Endothelial cell of umbilical vein (primary cell): ENCODE measurements around the gene PKP3. TPM values are rescaled to one million over a fixed set of nuclear protein-coding genes. Genes with fewer than 3 reads are reported as not detected.
"Not testable (repeated sequence)": the region's sequence is repeated elsewhere in the genome, so short reads cannot be mapped to it uniquely, and the experiment has no call there.

Experiments
- BruUV-seq: library from RNA; stranded (reverse); fragments of 400-500 nt; replicated peaks from 2 replicates; lab custom pipeline; 2021; lab: Mats Ljungman, UMichigan
- CTCF ChIA-PET: fragments of 300-600, 350-600 bp; sonication (Branson Sonifier 250); formaldehyde crosslinking; loops from one replicate; lab custom pipeline; 2021; ENCODE audit warnings: antibody characterized with exemption, inconsistent platforms; lab: Charles Lee
- POLR2A ChIA-PET: fragments of 300-600, 350-600 bp; sonication (Branson Sonifier 250); formaldehyde crosslinking; loops from one replicate; lab custom pipeline; 2021; ENCODE audit warnings: antibody characterized with exemption, inconsistent platforms; lab: Charles Lee
- DNase-seq: peaks from one replicate; pipeline ENCODE4 v3.0.0-alpha.2; 2011; ENCODE audit warnings: low read depth, low spot score
- FAIRE-seq: peaks from 2 replicates; lab custom pipeline; 2011; peaks lifted over from hg19 to GRCh38; lab: Jason Lieb, UNC
- H2AFZ ChIP-seq: 2 replicates; pipeline ENCODE4 v1.6.0; 2012; ENCODE audit warnings: low read depth, low read length, control low read depth, inconsistent platforms
- H3K27ac ChIP-seq: 2 replicates; pipeline ENCODE4 v1.5.1; 2011; ENCODE audit warnings: low read depth, mild to moderate bottlenecking, control low read depth, low read length, moderate library complexity; ENCODE audit not compliant: insufficient read depth
- H3K27me3 ChIP-seq, 2 experiments: 2 replicates each; pipeline versions ENCODE4 v1.6.0 to v1.6.1; 2011; ENCODE audit warnings: low read length in 2 of 2, mixed read lengths in 1 of 2; ENCODE audit not compliant: control insufficient read depth in 2 of 2, insufficient read depth in 2 of 2
- H3K36me3 ChIP-seq, 2 experiments: 2 replicates in 1 of 2; 3 replicates in 1 of 2; pipeline ENCODE4 v1.5.1; 2011; ENCODE audit warnings: low read length in 2 of 2, mild to moderate bottlenecking in 1 of 2, moderate library complexity in 1 of 2; ENCODE audit not compliant: control insufficient read depth in 2 of 2, insufficient read depth in 2 of 2; ENCODE audit errors: extremely low read depth in 1 of 2
- H3K4me1 ChIP-seq: 3 replicates; pipeline ENCODE4 v1.5.1; 2011; ENCODE audit warnings: mild to moderate bottlenecking, low read length; ENCODE audit not compliant: control insufficient read depth, insufficient read depth; ENCODE audit errors: extremely low read depth
- H3K4me2 ChIP-seq: 2 replicates; pipeline ENCODE4 v1.6.1; 2011; ENCODE audit warnings: low read length, control low read depth, mixed read lengths; ENCODE audit not compliant: insufficient read depth
- H3K4me3 ChIP-seq, 3 experiments: fragments of 200-600 bp in 1 of 3; sonication (generic), shearing (Covaris generic) in 1 of 3; replicated peaks in 1 of 3; 2 replicates each; pipeline ENCODE4 v1.5.1; 2011 to 2016; ENCODE audit warnings: control low read depth in 3 of 3, low read length in 3 of 3, mild to moderate bottlenecking in 2 of 3, inconsistent platforms in 1 of 3, low read depth in 1 of 3, moderate library complexity in 1 of 3; ENCODE audit not compliant: insufficient read depth in 1 of 3
- H3K79me2 ChIP-seq: 2 replicates; pipeline ENCODE4 v1.6.0; 2012; ENCODE audit warnings: low read length, inconsistent platforms; ENCODE audit not compliant: control insufficient read depth, insufficient read depth
- H3K9ac ChIP-seq: replicated peaks from 2 replicates; pipeline ENCODE3; 2011; ENCODE audit warnings: low read length, control low read depth; ENCODE audit not compliant: insufficient read depth; ENCODE audit errors: extremely low read depth
- H3K9me1 ChIP-seq: replicated peaks from 3 replicates; pipeline ENCODE4 v1.6.0; 2011; ENCODE audit warnings: mild to moderate bottlenecking, low read length; ENCODE audit not compliant: control insufficient read depth, insufficient read depth; ENCODE audit errors: extremely low read depth
- H3K9me3 ChIP-seq: replicated peaks from 2 replicates; pipeline ENCODE4 v1.5.1; 2012; ENCODE audit warnings: low read length, inconsistent platforms; ENCODE audit not compliant: control insufficient read depth, insufficient read depth
- H4K20me1 ChIP-seq: replicated peaks from 2 replicates; pipeline ENCODE3; 2011; ENCODE audit warnings: mild to moderate bottlenecking, low read length; ENCODE audit not compliant: control insufficient read depth, insufficient read depth; ENCODE audit errors: extremely low read depth
- CTCF ChIP-seq, 2 donors: IDR thresholded peaks; 1 replicate in 1 of 2; 2 replicates in 1 of 2; pipeline ENCODE4 v1.5.1; 2011; ENCODE audit warnings: low read length in 2 of 2, mild to moderate bottlenecking in 2 of 2, moderate library complexity in 2 of 2, control low read depth in 1 of 2, inconsistent platforms in 1 of 2, low read depth in 1 of 2; ENCODE audit not compliant: insufficient read depth in 1 of 2; ENCODE audit errors: extremely low read depth in 1 of 2
- EZH2 ChIP-seq: IDR thresholded peaks from 2 replicates; pipeline ENCODE4 v1.6.1; 2012; ENCODE audit warnings: borderline replicate concordance, low read depth, mild to moderate bottlenecking, moderate library complexity, low read length, inconsistent platforms; ENCODE audit not compliant: severe bottlenecking
- FOS ChIP-seq: IDR thresholded peaks from 2 replicates; pipeline ENCODE4 v1.6.1; 2011; ENCODE audit warnings: mild to moderate bottlenecking, low read length, moderate library complexity, borderline replicate concordance; ENCODE audit not compliant: insufficient read depth
- GATA2 ChIP-seq: IDR thresholded peaks from 2 replicates; pipeline ENCODE4 v1.7.0; 2011; ENCODE audit warnings: low read depth, mild to moderate bottlenecking, moderate library complexity, mixed read lengths, low read length; ENCODE audit not compliant: insufficient read length, insufficient read depth
- JUN ChIP-seq: IDR thresholded peaks from 2 replicates; pipeline ENCODE4 v1.6.1; 2011; ENCODE audit warnings: borderline replicate concordance, low read depth; ENCODE audit not compliant: insufficient read length, insufficient read depth
- POLR2A ChIP-seq: IDR thresholded peaks from 2 replicates; pipeline ENCODE4 v1.6.1; 2012; ENCODE audit warnings: low read depth, mild to moderate bottlenecking, control low read depth, low read length
- POLR2AphosphoS5 ChIP-seq: IDR thresholded peaks from 2 replicates; pipeline ENCODE4 v1.6.1; 2012; ENCODE audit warnings: low read depth, mild to moderate bottlenecking, control low read depth, low read length, moderate library complexity; ENCODE audit not compliant: insufficient read depth
- dilution Hi-C: fragments of 300-500 bp; cut with MboI; formaldehyde crosslinking; loops from one replicate; pipeline ENCODE4 v1.15.0; 2019; ENCODE audit warnings: low sequenced_read_pairs; ENCODE audit not compliant: extremely low pct_ligation_motif_present
- intact Hi-C: fragments of 100-400 bp; cut with micrococcal nuclease; formaldehyde crosslinking; loops from one replicate; pipeline ENCODE4 v1.10.0; 2022
- polyA plus RNA-seq, 4 experiments: library from polyadenylated mRNA; depleted of rRNA in 3 of 4; stranded (reverse) in 3 of 4; unstranded in 1 of 4; fragments of >200 nt; gene quantifications; 2 replicates each; pipeline versions ENCODE4 v1.2.1 to v1.2.3, GENCODE V29; 2011 to 2012; ENCODE audit warnings: missing spikeins in 1 of 4
- total RNA-seq: library from RNA; stranded (reverse); gene quantifications from 2 replicates; pipeline ENCODE4 v1.2.3, GENCODE V29; 2021
- TF ChIP-seq, protein P1 (sequence below): IDR thresholded peaks from 2 replicates; pipeline ENCODE4 v1.6.1; 2011; ENCODE audit not compliant: insufficient read depth, insufficient read length

The PKP3 gene
- total and polyA plus RNA-seq, 2 donors (not counting 3 experiments of a cell fraction or from before 2014, with no cell fraction given) = 0.27 to 0.59 TPM

- Histone ChIP-seq H3K27me3 (peaks cover 0 to 3% of the 10 kb centered on the region in 2 experiments), H2AFZ (no peak overlapping the region), H3K9me1 (no peaks in the 10 kb centered on the region), H3K4me3 (no peak overlapping the region), H4K20me1 (no peaks in the 10 kb centered on the region), H3K4me2 (no peak overlapping the region), H3K9me3 (no peaks in the 10 kb centered on the region), H3K79me2 (no peaks in the 10 kb centered on the region), H3K27ac (no peak overlapping the region), H3K9ac (no peak overlapping the region), H3K36me3 (no peaks in the 10 kb centered on the region), H3K4me1 (peaks cover 2% of the 10 kb centered on the region)
- POLR2A ChIA-PET = no interaction called here
- CTCF ChIA-PET = interaction anchor here (1.1 kb wide), 1 partner anchor 49 kb away, joined by 3 read pairs; no protein-coding TSS in a partner anchor
- FAIRE-seq (no peak), DNase-seq (no peak)
- dilution Hi-C loops = no loop called here
- intact Hi-C loops = no loop called here
- TF ChIP-seq JUN (no peak), EZH2 (no peak), POLR2A (no peak), GATA2 (no peak), FOS (no peak), POLR2AphosphoS5 (no peak), CTCF (IDR thresholded peaks at IDR 0.05; ENCODE audit: extremely low read depth in 1 of 2, insufficient read depth in 1 of 2, low read depth in 1 of 2, low read length in 2 of 2) (no peak)
- TF ChIP-seq, protein P1, sequence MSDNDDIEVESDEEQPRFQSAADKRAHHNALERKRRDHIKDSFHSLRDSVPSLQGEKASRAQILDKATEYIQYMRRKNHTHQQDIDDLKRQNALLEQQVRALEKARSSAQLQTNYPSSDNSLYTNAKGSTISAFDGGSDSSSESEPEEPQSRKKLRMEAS = no peak
- no TSS peak for BruUV-seq
These were observed 6.3 kb downstream of the PKP3 start for GRCh38 chr11:400241-400689.

GRCh38 chr11:401196-401595 is 7.2 kb downstream of the PKP3 start:
- H4K20me1 ChIP-seq, H3K4me3 ChIP-seq, H3K4me2 ChIP-seq, intact Hi-C loops, DNase-seq, H3K9me1 ChIP-seq, FAIRE-seq, H3K9me3 ChIP-seq, H3K36me3 ChIP-seq, H3K79me2 ChIP-seq, H3K27ac ChIP-seq, H3K27me3 ChIP-seq, BruUV-seq, H2AFZ ChIP-seq, H3K9ac ChIP-seq, dilution Hi-C loops, POLR2A ChIA-PET, CTCF ChIA-PET, H3K4me1 ChIP-seq: not testable (repeated sequence)
